Peyer's patch (tissue), 4 donors: ENCODE data around the gene MAP3K13.

Source experiments
- POLR2A ChIP-seq, 2 donors: fragments of 450-650 bp; IDR thresholded peaks; one replicate each; pipeline ENCODE4 v1.5.1; 2017; ENCODE audit warnings: antibody characterized with exemption in 2 of 2, mild to moderate bottlenecking in 2 of 2, moderate library complexity in 2 of 2
- TF ChIP-seq, protein P1 (sequence below), 6 experiments: fragments of 450-650 bp in 4 of 6; fragments of 200-600 bp in 2 of 6; sonication (generic) in 1 of 6; IDR thresholded peaks; one replicate each; pipeline ENCODE4 v1.5.1; 2017 to 2019; ENCODE audit warnings: antibody characterized with exemption in 6 of 6, mild to moderate bottlenecking in 3 of 6, moderate library complexity in 1 of 6

DNA sequence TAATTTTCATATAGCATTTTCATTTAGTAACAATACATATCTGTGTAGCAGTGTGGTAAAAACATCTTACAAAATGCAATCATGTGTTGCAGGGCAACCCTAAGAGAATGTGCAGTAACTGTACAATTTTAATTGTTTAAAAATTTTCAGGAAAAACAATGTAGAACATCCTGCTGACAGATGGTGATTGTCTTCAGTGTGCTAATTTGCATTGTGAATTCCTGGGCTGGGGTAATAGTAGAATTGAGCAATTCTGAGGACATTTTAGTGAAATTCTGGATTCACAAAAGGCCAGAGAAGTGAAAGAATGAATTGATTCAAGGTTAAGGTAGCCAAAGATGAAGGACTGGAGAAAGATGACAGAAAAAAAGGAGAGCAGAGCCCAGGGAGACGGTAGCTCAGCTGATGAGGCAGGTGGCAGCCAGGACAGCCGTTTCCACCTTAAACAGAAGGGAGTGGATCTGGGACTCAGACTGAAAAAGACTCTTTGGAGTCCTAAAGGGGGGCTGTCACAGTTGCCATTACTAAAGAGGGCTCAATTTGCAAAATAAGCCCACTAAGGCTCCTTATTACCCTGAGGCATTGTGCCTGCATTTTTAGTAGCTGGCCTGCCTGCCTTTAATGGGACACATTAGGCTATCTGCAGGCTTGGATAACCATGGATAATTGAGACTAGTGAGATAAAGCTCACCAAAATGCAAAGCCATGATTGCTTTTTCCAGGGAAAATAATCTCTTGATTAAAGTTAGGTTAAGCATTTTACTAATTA is 8.6 kb downstream of the MAP3K13 start:
- TF ChIP-seq, protein P1, sequence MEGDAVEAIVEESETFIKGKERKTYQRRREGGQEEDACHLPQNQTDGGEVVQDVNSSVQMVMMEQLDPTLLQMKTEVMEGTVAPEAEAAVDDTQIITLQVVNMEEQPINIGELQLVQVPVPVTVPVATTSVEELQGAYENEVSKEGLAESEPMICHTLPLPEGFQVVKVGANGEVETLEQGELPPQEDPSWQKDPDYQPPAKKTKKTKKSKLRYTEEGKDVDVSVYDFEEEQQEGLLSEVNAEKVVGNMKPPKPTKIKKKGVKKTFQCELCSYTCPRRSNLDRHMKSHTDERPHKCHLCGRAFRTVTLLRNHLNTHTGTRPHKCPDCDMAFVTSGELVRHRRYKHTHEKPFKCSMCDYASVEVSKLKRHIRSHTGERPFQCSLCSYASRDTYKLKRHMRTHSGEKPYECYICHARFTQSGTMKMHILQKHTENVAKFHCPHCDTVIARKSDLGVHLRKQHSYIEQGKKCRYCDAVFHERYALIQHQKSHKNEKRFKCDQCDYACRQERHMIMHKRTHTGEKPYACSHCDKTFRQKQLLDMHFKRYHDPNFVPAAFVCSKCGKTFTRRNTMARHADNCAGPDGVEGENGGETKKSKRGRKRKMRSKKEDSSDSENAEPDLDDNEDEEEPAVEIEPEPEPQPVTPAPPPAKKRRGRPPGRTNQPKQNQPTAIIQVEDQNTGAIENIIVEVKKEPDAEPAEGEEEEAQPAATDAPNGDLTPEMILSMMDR (IDR thresholded peaks at IDR 0.05) = no peak
- no peak for TF ChIP-seq POLR2A (IDR thresholded peaks at IDR 0.05)
